Activated B cell treated with CpG ODN at 0.5 μM for 24 hours (primary cell): ENCODE results near the gene RALGAPA2. TPM values are rescaled to one million over a fixed set of nuclear protein-coding genes. Genes with fewer than 3 reads are reported as not detected.

ENCODE experiments used
- ATAC-seq: fragments of 200-7000 bp; cut with Tn5 transposase; one replicate; pipeline ENCODE4 v1.10.0; 2021; ENCODE audit warnings: low read depth, mild to moderate bottlenecking, moderate library complexity
- CTCF ChIA-PET: fragments of 350-600 bp; sonication (Branson Sonifier 250); formaldehyde crosslinking; loops from one replicate; lab custom pipeline; 2021; ENCODE audit warnings: antibody characterized with exemption; lab: Charles Lee
- POLR2A ChIA-PET: fragments of 350-600 bp; sonication (Branson Sonifier 250); formaldehyde crosslinking; loops from one replicate; lab custom pipeline; 2021; ENCODE audit warnings: antibody characterized with exemption; lab: Charles Lee
- DNase-seq: peaks from one replicate; pipeline ENCODE4 v3.0.0; 2022
- H3K27ac Mint-ChIP-seq: one replicate; pipeline ENCODE4 v1.8.0; 2020; ENCODE audit warnings: mixed read lengths
- H3K27me3 Mint-ChIP-seq: one replicate; pipeline ENCODE4 v1.8.0; 2021; ENCODE audit warnings: mixed read lengths
- H3K36me3 Mint-ChIP-seq: one replicate; pipeline ENCODE4 v1.8.0; 2021; ENCODE audit warnings: low read depth, mixed read lengths
- H3K4me1 Mint-ChIP-seq: one replicate; pipeline ENCODE4 v1.8.0; 2021; ENCODE audit warnings: mixed read lengths
- H3K4me3 Mint-ChIP-seq: one replicate; pipeline ENCODE4 v1.8.0; 2020; ENCODE audit warnings: mild to moderate bottlenecking, mixed read lengths
- H3K9me3 Mint-ChIP-seq: one replicate; pipeline ENCODE4 v1.8.0; 2020; ENCODE audit warnings: mixed read lengths
- intact Hi-C: fragments of 100-400 bp; cut with micrococcal nuclease; formaldehyde crosslinking; loops from one replicate; pipeline ENCODE4 v1.15.1; 2024
- total RNA-seq: library from RNA; stranded (reverse); gene quantifications from 2 replicates; pipeline ENCODE4 v1.2.3, GENCODE V29; 2022
- TF ChIP-seq, protein P1 (sequence below): fragments of 200-600 bp; IDR thresholded peaks from one replicate; pipeline ENCODE4 v1.8.0; 2022; ENCODE audit warnings: antibody characterized with exemption, mild to moderate bottlenecking

The RALGAPA2 gene
- total RNA-seq, 1 donor from 2014 or later: 19.2 TPM

DNA sequence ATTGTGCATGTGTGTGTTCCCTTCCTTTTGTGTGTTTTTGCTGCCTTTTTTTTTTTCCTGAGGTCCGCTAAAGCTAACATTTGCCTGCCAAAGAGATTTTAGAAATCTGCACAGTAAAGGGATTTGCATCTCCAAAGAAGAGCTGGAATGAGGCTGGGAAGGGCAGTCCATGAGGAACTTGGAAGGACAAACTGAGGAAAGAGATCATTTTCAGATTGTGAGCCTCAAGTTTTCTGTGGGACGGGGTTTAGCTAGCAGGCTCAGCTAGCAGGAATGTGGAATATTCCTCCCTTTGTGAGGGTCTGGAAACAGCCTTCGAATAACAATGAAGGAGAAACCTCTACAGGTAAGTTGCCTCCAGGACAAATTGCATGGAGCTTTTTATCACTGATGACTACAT is 340.8 kb downstream of the RALGAPA2 start:
- no peak overlapping the region for H3K4me3 Mint-ChIP-seq
- intact Hi-C loops: no loop called here
- H3K27ac Mint-ChIP-seq: no peak overlapping the region
- ChIA-PET POLR2A (no interaction called here), CTCF (interaction anchor here (0.7 kb wide), 1 partner anchor 872 kb away, joined by 3 read pairs; no protein-coding TSS in a partner anchor)
- H3K4me1 Mint-ChIP-seq: peaks cover 11% of the 10 kb centered on the region
- H3K9me3 Mint-ChIP-seq: no peaks in the 10 kb centered on the region
- TF ChIP-seq, protein P1, sequence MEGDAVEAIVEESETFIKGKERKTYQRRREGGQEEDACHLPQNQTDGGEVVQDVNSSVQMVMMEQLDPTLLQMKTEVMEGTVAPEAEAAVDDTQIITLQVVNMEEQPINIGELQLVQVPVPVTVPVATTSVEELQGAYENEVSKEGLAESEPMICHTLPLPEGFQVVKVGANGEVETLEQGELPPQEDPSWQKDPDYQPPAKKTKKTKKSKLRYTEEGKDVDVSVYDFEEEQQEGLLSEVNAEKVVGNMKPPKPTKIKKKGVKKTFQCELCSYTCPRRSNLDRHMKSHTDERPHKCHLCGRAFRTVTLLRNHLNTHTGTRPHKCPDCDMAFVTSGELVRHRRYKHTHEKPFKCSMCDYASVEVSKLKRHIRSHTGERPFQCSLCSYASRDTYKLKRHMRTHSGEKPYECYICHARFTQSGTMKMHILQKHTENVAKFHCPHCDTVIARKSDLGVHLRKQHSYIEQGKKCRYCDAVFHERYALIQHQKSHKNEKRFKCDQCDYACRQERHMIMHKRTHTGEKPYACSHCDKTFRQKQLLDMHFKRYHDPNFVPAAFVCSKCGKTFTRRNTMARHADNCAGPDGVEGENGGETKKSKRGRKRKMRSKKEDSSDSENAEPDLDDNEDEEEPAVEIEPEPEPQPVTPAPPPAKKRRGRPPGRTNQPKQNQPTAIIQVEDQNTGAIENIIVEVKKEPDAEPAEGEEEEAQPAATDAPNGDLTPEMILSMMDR: no peak
- ATAC-seq (no peak), DNase-seq (no peak)
- H3K36me3 Mint-ChIP-seq: no peaks in the 10 kb centered on the region
- H3K27me3 Mint-ChIP-seq: peaks cover 47% of the 10 kb centered on the region

DNA sequence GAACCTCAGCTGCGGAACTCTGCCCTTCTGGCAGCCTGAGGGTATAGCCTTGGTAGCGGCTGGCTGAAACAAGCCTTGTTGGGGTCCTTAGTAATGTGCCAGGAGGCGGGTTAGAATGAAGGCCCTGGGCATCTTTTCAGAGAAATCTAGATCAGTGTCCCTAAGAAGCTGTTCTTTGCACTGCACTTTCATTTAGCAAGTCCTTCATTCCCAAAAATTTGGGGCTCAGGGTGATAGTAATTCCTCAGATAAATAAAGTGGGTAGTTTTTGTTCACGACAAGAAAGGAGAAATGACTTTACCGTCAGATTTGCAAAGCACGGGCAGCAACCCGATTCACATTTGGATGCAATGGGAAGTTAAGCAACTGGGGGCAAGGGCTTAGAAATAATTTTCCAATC is 341.4 kb downstream of the RALGAPA2 start:
- TF ChIP-seq, protein P1: no peak
- intact Hi-C loops: no loop called here
- peaks cover 48% of the 10 kb centered on the region for H3K27me3 Mint-ChIP-seq
- no peak overlapping the region for H3K27ac Mint-ChIP-seq
- no peaks in the 10 kb centered on the region for H3K9me3 Mint-ChIP-seq
- no peaks in the 10 kb centered on the region for H3K36me3 Mint-ChIP-seq
- ChIA-PET POLR2A (no interaction called here), CTCF (interaction anchor here (0.7 kb wide), 1 partner anchor 872 kb away, joined by 3 read pairs; no protein-coding TSS in a partner anchor)
- no peak overlapping the region for H3K4me3 Mint-ChIP-seq
- DNase-seq: no peak
- no peak for ATAC-seq
- peaks cover 13% of the 10 kb centered on the region for H3K4me1 Mint-ChIP-seq

DNA sequence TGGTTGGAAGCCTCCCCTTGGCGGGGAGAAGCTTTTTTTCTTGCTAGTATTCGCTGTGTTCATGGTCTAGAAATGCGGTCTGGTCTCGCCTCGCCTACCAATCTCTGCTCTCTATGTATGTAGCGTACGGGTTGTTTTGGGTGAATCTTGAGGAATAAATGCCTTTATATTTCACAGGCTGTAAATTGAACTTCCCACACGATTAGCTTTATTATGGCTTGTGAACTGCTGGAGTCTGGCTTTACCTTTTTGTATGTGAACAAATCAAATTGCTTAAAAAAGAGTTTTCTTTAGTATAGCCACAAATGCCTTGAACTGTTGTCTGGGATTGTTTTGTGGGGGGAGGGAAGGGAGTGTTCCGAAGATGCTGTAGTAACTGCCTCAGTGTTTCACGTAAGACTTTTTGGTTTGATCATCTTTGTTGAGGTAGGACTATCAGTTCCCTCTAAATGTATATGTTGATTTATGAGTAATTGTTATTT is 342.3 kb downstream of the RALGAPA2 start:
- CTCF ChIA-PET: no interaction called here
- H3K9me3 Mint-ChIP-seq: no peaks in the 10 kb centered on the region
- peaks cover 51% of the 10 kb centered on the region for H3K27me3 Mint-ChIP-seq
- no peaks in the 10 kb centered on the region for H3K36me3 Mint-ChIP-seq
- H3K4me3 Mint-ChIP-seq: peak overlapping the region; percentile 67
- TF ChIP-seq, protein P1: no peak
- no peak overlapping the region for H3K27ac Mint-ChIP-seq
- ATAC-seq: no peak
- H3K4me1 Mint-ChIP-seq: peaks cover 19% of the 10 kb centered on the region
- DNase-seq: no peak
- intact Hi-C loops: no loop called here
- POLR2A ChIA-PET: no interaction called here

DNA sequence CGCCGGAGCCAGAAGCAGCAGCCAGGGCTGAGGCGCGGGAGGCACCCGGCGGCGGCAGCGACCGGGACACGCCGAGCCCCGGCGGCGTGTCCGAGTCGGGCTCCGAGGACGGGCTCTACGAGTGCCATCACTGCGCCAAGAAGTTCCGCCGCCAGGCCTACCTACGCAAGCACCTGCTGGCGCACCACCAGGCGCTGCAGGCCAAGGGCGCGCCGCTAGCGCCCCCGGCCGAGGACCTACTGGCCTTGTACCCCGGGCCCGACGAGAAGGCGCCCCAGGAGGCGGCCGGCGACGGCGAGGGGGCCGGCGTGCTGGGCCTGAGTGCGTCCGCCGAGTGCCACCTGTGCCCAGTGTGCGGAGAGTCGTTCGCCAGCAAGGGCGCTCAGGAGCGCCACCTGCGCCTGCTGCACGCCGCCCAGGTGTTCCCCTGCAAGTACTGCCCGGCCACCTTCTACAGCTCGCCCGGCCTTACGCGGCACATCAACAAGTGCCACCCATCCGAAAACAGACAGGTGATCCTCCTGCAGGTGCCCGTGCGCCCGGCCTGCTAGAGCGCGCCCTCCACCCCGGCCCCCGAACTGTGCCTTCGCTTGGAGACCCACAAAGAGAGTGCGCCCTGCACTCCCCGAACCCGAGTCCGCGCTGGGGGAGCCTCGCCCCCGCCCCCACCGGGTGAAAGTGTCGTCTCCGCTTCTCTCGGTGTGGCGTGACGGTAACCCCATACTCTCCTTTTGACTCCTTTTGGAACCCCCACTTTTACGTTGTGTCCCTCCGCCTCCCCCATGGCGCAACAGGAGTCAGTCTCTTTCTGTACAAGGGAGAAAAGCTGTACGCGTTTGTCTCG is 343.0 kb downstream of the RALGAPA2 start:
- H3K36me3 Mint-ChIP-seq: no peaks in the 10 kb centered on the region
- H3K27ac Mint-ChIP-seq: no peak overlapping the region
- TF ChIP-seq, protein P1: no peak
- intact Hi-C loops: loop anchor here (5.0 kb wide), 1 partner anchor 1023 kb away; no protein-coding TSS in a partner anchor
- ChIA-PET POLR2A (no interaction called here), CTCF (no interaction called here)
- peak; percentile 27 for DNase-seq
- H3K4me1 Mint-ChIP-seq: peaks cover 19% of the 10 kb centered on the region
- ATAC-seq: no peak
- H3K4me3 Mint-ChIP-seq: peak overlapping the region; percentile 67
- H3K9me3 Mint-ChIP-seq: no peaks in the 10 kb centered on the region
- peaks cover 48% of the 10 kb centered on the region for H3K27me3 Mint-ChIP-seq
